22Rv1 (cell line): Measurements from ENCODE around the gene GABBR2.

Experiments
- ZFX ChIP-seq: fragments of 450-650 bp; IDR thresholded peaks from 2 replicates; pipeline ENCODE4 v1.6.1; 2017; ENCODE audit warnings: antibody characterized with exemption, borderline replicate concordance
- TF ChIP-seq, protein P1 (sequence below): fragments of 450-650 bp; IDR thresholded peaks from 2 replicates; pipeline ENCODE4 v1.5.1; 2017; ENCODE audit warnings: mild to moderate bottlenecking

DNA sequence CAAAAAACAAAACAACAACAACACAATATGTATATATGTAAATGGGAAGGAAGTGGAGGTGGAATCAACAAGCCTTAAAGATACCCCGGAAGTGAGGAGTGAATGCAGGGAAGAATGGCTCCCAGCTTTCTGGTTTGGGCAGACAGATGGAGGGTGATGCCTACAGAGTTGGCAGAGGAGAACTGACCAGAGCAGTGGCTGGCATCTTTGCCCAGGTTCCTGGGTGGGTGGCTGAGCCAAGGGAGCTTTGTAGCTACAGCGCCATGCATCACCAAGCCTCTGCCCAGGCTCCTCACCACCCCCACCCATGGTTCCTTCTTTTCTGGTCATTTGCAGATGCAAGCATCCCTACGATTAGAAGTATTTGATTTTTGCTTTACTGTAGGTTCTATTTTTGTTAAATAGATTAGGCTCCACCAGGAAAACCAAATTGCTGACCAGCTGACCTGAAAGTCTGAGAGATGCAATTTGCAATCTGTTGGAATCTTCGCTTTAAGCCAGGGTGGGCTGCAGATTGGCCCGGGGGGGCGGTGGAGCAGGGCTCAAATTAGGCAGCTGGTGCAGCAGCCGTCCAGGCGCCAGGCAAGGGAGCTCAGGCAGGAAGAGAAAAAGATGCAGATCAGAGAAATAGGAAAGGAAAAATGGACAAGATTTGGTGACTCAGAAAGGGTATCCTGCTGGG lies 290.0 kb downstream of the GABBR2 start:
- TF ChIP-seq, protein P1, sequence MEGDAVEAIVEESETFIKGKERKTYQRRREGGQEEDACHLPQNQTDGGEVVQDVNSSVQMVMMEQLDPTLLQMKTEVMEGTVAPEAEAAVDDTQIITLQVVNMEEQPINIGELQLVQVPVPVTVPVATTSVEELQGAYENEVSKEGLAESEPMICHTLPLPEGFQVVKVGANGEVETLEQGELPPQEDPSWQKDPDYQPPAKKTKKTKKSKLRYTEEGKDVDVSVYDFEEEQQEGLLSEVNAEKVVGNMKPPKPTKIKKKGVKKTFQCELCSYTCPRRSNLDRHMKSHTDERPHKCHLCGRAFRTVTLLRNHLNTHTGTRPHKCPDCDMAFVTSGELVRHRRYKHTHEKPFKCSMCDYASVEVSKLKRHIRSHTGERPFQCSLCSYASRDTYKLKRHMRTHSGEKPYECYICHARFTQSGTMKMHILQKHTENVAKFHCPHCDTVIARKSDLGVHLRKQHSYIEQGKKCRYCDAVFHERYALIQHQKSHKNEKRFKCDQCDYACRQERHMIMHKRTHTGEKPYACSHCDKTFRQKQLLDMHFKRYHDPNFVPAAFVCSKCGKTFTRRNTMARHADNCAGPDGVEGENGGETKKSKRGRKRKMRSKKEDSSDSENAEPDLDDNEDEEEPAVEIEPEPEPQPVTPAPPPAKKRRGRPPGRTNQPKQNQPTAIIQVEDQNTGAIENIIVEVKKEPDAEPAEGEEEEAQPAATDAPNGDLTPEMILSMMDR: no peak
- no peak for TF ChIP-seq ZFX
